ENCODE results near the gene LAMC2.

DNA sequence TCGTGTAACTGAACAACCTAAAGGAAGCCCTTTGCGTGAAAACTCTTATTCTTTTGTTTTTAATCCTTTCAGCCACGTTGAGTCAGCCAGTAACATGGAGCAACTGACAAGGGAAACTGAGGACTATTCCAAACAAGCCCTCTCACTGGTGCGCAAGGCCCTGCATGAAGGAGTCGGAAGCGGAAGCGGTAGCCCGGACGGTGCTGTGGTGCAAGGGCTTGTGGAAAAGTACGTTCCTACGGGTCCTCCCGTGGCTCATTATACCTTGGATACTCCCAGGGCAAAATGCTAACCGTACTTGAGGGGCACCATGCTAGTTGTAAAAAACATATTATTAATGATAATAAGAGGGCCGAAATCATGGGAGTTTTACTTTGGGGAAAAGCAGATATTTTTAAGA is 49.4 kb downstream of the LAMC2 start:
- TF ChIP-seq ZNF8 (CRISPR knock-in tag; IDR thresholded peaks at IDR 0.05) (no peak), BACH2 (CRISPR knock-in tag; IDR thresholded peaks at IDR 0.05; ENCODE audit: borderline replicate concordance) (no peak), RARB (CRISPR knock-in tag; IDR thresholded peaks at IDR 0.05) (no peak), TCF4 (CRISPR knock-in tag; IDR thresholded peaks at IDR 0.05; ENCODE audit: borderline replicate concordance) (no peak), ZFP3 (CRISPR knock-in tag; IDR thresholded peaks at IDR 0.05) (no peak), ESRRG (CRISPR knock-in tag; IDR thresholded peaks at IDR 0.05) (no peak), PPARA (CRISPR knock-in tag; IDR thresholded peaks at IDR 0.05; ENCODE audit: borderline replicate concordance) (no peak)
- TF ChIP-seq, protein P1, sequence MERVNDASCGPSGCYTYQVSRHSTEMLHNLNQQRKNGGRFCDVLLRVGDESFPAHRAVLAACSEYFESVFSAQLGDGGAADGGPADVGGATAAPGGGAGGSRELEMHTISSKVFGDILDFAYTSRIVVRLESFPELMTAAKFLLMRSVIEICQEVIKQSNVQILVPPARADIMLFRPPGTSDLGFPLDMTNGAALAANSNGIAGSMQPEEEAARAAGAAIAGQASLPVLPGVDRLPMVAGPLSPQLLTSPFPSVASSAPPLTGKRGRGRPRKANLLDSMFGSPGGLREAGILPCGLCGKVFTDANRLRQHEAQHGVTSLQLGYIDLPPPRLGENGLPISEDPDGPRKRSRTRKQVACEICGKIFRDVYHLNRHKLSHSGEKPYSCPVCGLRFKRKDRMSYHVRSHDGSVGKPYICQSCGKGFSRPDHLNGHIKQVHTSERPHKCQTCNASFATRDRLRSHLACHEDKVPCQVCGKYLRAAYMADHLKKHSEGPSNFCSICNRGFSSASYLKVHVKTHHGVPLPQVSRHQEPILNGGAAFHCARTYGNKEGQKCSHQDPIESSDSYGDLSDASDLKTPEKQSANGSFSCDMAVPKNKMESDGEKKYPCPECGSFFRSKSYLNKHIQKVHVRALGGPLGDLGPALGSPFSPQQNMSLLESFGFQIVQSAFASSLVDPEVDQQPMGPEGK (CRISPR knock-in tag; IDR thresholded peaks at IDR 0.05; ENCODE audit: borderline replicate concordance), result no peak
- TF ChIP-seq, protein P2, sequence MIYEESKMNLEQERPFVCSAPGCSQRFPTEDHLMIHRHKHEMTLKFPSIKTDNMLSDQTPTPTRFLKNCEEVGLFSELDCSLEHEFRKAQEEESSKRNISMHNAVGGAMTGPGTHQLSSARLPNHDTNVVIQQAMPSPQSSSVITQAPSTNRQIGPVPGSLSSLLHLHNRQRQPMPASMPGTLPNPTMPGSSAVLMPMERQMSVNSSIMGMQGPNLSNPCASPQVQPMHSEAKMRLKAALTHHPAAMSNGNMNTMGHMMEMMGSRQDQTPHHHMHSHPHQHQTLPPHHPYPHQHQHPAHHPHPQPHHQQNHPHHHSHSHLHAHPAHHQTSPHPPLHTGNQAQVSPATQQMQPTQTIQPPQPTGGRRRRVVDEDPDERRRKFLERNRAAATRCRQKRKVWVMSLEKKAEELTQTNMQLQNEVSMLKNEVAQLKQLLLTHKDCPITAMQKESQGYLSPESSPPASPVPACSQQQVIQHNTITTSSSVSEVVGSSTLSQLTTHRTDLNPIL (CRISPR knock-in tag; IDR thresholded peaks at IDR 0.05; ENCODE audit: low read depth), result no peak
- TF ChIP-seq, protein P3, sequence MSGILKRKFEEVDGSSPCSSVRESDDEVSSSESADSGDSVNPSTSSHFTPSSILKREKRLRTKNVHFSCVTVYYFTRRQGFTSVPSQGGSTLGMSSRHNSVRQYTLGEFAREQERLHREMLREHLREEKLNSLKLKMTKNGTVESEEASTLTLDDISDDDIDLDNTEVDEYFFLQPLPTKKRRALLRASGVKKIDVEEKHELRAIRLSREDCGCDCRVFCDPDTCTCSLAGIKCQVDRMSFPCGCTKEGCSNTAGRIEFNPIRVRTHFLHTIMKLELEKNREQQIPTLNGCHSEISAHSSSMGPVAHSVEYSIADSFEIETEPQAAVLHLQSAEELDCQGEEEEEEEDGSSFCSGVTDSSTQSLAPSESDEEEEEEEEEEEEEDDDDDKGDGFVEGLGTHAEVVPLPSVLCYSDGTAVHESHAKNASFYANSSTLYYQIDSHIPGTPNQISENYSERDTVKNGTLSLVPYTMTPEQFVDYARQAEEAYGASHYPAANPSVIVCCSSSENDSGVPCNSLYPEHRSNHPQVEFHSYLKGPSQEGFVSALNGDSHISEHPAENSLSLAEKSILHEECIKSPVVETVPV (CRISPR knock-in tag; IDR thresholded peaks at IDR 0.05), result no peak
